Cerebellar cortex (tissue), 1 donor: Measurements from ENCODE around the gene PLK5.
A peak's percentile ranks its signal among the peaks of the same experiment; 100 is the strongest.
"Not testable (repeated sequence)": the region's sequence is repeated elsewhere in the genome, so short reads cannot be mapped to it uniquely, and the experiment has no call there.

Experiments used
- DNase-seq: peaks from one replicate; pipeline ENCODE4 v3.0.0-alpha.2; 2015; ENCODE audit warnings: low spot score

PLK5 gene

GRCh38 chr19:1523412-1524286, at the start of gene PLK5:
TSS of gene PLK5 (plus strand) at chr19:1524077. CDS start at chr19:1526997, 2,920 bp downstream.
- DNase-seq = peak; percentile 29

- DNase-seq = no peak
Observed at GRCh38 chr19:1474765-1475351, 49.0 kb upstream of the PLK5 start.

GRCh38 chr19:1475751-1476437, 48.0 kb upstream of the PLK5 start:
- no peak for DNase-seq

- not testable (repeated sequence) for DNase-seq
Observed at GRCh38 chr19:1477056-1477455, 46.8 kb upstream of the PLK5 start.

GRCh38 chr19:1478934-1479707, 44.8 kb upstream of the PLK5 start, which contains the start of gene C19orf25:
TSS of gene C19orf25 (minus strand) at chr19:1479215. CDS start at chr19:1478903, 312 bp downstream.
- DNase-seq = peak; percentile 94

GRCh38 chr19:1481224-1481892, 42.5 kb upstream of the PLK5 start:
- no peak for DNase-seq

- DNase-seq = no peak
Observed at GRCh38 chr19:1481893-1482360, 42.0 kb upstream of the PLK5 start.

GRCh38 chr19:1482361-1483130, 41.3 kb upstream of the PLK5 start:
- no peak for DNase-seq

GRCh38 chr19:1483131-1483978, 40.5 kb upstream of the PLK5 start:
- DNase-seq = no peak

GRCh38 chr19:1483979-1484428, 39.9 kb upstream of the PLK5 start:
- no peak for DNase-seq

GRCh38 chr19:1486720-1487575, 36.9 kb upstream of the PLK5 start:
- no peak for DNase-seq

- no peak for DNase-seq
Observed at GRCh38 chr19:1487576-1488281, 36.1 kb upstream of the PLK5 start.

GRCh38 chr19:1488282-1488601, 35.6 kb upstream of the PLK5 start:
- no peak for DNase-seq

- DNase-seq = no peak
Observed at GRCh38 chr19:1489463-1490310, 34.2 kb upstream of the PLK5 start.

GRCh38 chr19:1490311-1491113, 33.4 kb upstream of the PLK5 start, which contains the start of gene PCSK4:
TSS of gene PCSK4 (minus strand) at chr19:1490350. CDS start at chr19:1490346, 4 bp downstream.
- DNase-seq = peak; percentile 99
